PFSK-1 (cell line): ENCODE data around the gene S100A8.

Experiments used
- FOXP2 ChIP-seq: optimal IDR thresholded peaks from 2 replicates; pipeline ENCODE3; 2011; ENCODE audit warnings: borderline replicate concordance, control low read depth, inconsistent platforms; ENCODE audit not compliant: insufficient read depth; ENCODE audit errors: extremely low read length, extremely low read depth
- POLR2AphosphoS5 ChIP-seq: IDR thresholded peaks from 2 replicates; pipeline ENCODE4 v1.6.1; 2012; ENCODE audit warnings: low read depth, mild to moderate bottlenecking, control low read depth, low read length, moderate library complexity
- SIN3A ChIP-seq: IDR thresholded peaks from 2 replicates; pipeline ENCODE4 v1.6.1; 2012; ENCODE audit warnings: mild to moderate bottlenecking, low read length, moderate library complexity, borderline replicate concordance; ENCODE audit not compliant: insufficient read depth
- TAF1 ChIP-seq: IDR thresholded peaks from 2 replicates; pipeline ENCODE4 v1.6.1; 2012; ENCODE audit warnings: low read length, control low read depth, borderline replicate concordance; ENCODE audit not compliant: insufficient read depth
- TF ChIP-seq, protein P1 (sequence below), 2 experiments: IDR thresholded peaks; 2 replicates each; pipeline versions ENCODE4 v1.6.1 to v1.8.0; 2011 to 2012; ENCODE audit warnings: low read depth in 2 of 2, low read length in 2 of 2, control low read depth in 1 of 2, inconsistent platforms in 1 of 2, mild to moderate bottlenecking in 1 of 2, moderate library complexity in 1 of 2; ENCODE audit not compliant: insufficient read depth in 1 of 2

S100A8 gene

DNA sequence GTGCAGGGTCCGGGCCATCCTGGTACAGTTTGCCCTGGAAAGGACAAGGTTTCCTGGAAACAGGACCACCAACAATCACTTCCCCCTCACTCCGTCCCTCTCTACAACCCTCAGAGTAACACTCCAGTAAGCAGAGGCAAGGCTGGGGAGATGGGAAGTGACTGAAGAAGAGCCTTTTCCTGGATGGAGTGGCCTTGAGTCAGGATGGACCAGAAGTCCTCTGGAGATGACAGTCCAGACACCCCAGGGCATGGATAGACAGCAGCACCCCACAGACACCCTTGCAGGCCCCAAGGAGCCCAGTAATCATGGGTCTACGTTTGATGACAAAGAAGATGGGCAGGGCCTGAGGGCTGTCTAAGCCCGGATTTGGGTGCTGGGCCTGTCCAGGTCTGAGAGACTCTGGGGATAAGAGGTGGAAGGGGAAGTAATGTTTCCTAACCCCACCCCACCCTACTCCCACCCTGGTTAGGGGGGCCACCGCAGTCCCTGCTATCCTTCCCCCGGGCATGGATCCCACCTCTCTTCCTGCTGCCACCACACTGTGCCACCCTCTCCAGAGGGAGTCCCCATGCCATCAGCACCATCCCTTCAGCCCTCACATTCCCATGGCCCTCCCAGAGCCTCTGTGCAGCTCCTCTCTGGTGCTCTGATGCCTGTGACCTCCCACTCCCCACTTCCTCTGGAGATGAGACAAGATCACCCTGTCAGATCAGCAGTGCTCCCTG is 7.2 kb upstream of the S100A8 start:
- no peak for TF ChIP-seq SIN3A
- TF ChIP-seq TAF1, result no peak
- TF ChIP-seq FOXP2, result no peak
- TF ChIP-seq, protein P1, sequence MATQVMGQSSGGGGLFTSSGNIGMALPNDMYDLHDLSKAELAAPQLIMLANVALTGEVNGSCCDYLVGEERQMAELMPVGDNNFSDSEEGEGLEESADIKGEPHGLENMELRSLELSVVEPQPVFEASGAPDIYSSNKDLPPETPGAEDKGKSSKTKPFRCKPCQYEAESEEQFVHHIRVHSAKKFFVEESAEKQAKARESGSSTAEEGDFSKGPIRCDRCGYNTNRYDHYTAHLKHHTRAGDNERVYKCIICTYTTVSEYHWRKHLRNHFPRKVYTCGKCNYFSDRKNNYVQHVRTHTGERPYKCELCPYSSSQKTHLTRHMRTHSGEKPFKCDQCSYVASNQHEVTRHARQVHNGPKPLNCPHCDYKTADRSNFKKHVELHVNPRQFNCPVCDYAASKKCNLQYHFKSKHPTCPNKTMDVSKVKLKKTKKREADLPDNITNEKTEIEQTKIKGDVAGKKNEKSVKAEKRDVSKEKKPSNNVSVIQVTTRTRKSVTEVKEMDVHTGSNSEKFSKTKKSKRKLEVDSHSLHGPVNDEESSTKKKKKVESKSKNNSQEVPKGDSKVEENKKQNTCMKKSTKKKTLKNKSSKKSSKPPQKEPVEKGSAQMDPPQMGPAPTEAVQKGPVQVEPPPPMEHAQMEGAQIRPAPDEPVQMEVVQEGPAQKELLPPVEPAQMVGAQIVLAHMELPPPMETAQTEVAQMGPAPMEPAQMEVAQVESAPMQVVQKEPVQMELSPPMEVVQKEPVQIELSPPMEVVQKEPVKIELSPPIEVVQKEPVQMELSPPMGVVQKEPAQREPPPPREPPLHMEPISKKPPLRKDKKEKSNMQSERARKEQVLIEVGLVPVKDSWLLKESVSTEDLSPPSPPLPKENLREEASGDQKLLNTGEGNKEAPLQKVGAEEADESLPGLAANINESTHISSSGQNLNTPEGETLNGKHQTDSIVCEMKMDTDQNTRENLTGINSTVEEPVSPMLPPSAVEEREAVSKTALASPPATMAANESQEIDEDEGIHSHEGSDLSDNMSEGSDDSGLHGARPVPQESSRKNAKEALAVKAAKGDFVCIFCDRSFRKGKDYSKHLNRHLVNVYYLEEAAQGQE (IDR thresholded peaks at IDR 0.05; ENCODE audit: insufficient read depth in 1 of 2, low read depth in 2 of 2, low read length in 2 of 2), result no peak
- no peak for TF ChIP-seq POLR2AphosphoS5

DNA sequence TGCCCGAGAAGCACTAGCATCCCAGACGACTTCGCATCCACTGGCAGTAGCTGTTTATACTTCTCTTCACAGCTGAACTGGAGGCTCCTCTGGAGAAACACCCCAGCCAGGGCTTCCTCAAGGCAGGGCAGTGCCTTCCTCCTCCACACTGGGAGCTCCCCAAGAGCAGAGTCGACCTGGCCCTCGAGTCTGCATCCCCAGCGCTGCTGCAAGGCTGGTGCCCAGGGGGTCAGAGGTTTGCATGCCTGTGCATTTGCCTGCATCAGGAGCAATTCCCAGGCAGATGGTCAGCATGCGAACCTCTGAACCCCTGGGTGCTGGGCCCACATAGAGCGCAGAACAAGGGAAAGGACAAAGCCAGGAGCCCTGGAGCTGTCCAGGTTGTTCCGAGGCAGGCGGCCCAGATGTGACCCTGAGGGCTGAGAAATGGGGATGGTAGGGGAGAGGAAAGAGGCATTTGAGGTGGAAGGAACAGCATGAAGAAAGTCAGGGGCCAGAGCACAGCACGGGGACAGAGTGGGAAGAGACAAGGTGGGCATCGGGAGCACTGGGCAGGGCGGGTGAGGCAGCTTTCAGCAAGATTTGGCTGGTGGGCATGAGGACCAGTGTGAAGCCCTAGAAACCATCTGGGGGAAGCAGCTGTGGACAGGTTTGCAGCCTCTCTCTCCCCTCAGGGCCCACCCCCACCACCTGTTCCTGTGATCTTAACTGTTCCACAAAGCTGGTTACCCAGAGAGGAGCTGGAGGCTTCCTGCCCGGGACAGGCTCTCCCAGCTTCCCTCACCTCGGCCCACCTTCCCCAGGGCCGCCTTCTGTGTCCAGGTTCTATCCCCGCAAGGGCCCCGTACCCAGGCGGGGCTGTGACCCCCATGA is 6.4 kb upstream of the S100A8 start:
- TF ChIP-seq TAF1, result no peak
- TF ChIP-seq SIN3A, result no peak
- TF ChIP-seq, protein P1 (IDR thresholded peaks at IDR 0.05; ENCODE audit: insufficient read depth in 1 of 2, low read depth in 2 of 2, low read length in 2 of 2), result no peak
- no peak for TF ChIP-seq FOXP2

DNA sequence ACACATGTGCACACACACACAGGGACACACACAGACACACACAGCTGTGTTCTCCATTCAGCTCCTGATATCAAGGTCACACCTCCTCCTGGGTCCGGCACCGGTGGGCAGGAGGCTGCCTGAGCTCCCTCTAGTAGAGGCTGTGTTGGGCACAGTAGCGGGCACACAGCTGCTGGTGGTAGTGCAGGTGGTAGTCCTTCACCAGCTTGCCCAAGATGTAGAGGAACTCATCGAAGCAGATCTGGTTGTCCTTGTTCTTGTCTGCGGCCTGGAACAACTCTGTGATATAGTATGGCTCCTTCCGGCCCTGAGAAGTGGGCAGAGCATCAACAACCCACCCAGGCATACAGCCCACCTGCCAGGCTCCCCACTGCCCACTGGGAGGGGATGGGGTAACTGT is 5.6 kb upstream of the S100A8 start:
- TF ChIP-seq, protein P1 (IDR thresholded peaks at IDR 0.05; ENCODE audit: insufficient read depth in 1 of 2, low read depth in 2 of 2, low read length in 2 of 2), result no peak
- TF ChIP-seq SIN3A (no peak), FOXP2 (no peak), POLR2AphosphoS5 (no peak), TAF1 (no peak)

DNA sequence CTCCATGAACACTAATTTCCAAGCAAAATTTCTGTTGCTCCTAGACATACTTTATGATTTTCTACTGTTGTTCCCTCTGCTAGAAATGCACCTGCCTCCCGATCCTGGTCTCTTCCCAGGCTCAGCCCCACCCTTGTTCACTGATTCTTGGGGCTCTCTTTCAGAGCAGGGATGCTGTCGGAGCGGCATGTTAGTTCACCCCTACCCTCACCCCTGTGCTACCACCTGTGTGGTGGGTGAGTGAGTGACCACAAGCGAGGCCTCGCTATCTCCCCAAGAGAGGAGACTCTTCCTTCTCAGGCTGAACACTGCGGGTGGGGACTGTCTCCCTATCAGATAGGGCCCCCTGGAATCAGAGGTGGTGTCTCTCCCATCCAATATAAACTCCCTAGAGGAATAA is 4.9 kb upstream of the S100A8 start:
- TF ChIP-seq, protein P1 (IDR thresholded peaks at IDR 0.05; ENCODE audit: insufficient read depth in 1 of 2, low read depth in 2 of 2, low read length in 2 of 2), result no peak
- no peak for TF ChIP-seq TAF1
- TF ChIP-seq SIN3A, result no peak
- TF ChIP-seq FOXP2, result no peak
- TF ChIP-seq POLR2AphosphoS5, result no peak
